Thyroid gland (tissue), 4 donors: ENCODE measurements around the gene TXNL4B. TPM values are rescaled to one million over a fixed set of nuclear protein-coding genes. Genes with fewer than 3 reads are reported as not detected.

Experiments used
- DNase-seq, 2 donors: peaks; one replicate each; pipeline ENCODE4 v3.0.0-alpha.2; 2019
- H3K27ac ChIP-seq, 3 donors: fragments of 200-600 bp; sonication (generic); 1 replicate in 2 of 3; 2 replicates in 1 of 3; pipeline ENCODE4 v1.5.1; 2016 to 2019; ENCODE audit warnings: mild to moderate bottlenecking in 1 of 3, moderate library complexity in 1 of 3
- H3K27me3 ChIP-seq: fragments of 200-600 bp; sonication (generic); one replicate; pipeline ENCODE4 v1.5.1; 2019
- H3K36me3 ChIP-seq, 2 donors: fragments of 200-600 bp; sonication (generic); one replicate each; pipeline ENCODE4 v1.5.1; 2016 to 2019
- H3K4me1 ChIP-seq, 2 donors: fragments of 200-600 bp; sonication (generic); one replicate each; pipeline ENCODE4 v1.5.1; 2017 to 2019
- H3K4me3 ChIP-seq, 3 donors: fragments of 200-600 bp; sonication (generic); replicated peaks in 1 of 3; 1 replicate in 2 of 3; 2 replicates in 1 of 3; pipeline ENCODE4 v1.5.1; 2016; ENCODE audit warnings: mild to moderate bottlenecking in 1 of 3
- H3K9me3 ChIP-seq: fragments of 200-600 bp; sonication (generic); one replicate; pipeline ENCODE4 v1.5.1; 2017
- CTCF ChIP-seq, 6 experiments: fragments of 200-600 bp in 3 of 6; fragments of 450-650 bp in 3 of 6; sonication (generic) in 3 of 6; IDR thresholded peaks; one replicate each; pipeline ENCODE4 v1.5.1; 2016 to 2019; ENCODE audit warnings: antibody characterized with exemption in 6 of 6, mild to moderate bottlenecking in 2 of 6, inconsistent platforms in 1 of 6, moderate library complexity in 1 of 6
- POLR2A ChIP-seq, 2 donors: fragments of 450-650 bp; IDR thresholded peaks; one replicate each; pipeline ENCODE4 v1.6.1; 2017; ENCODE audit warnings: antibody characterized with exemption in 2 of 2, mild to moderate bottlenecking in 2 of 2, moderate library complexity in 1 of 2
- WGBS, 2 donors: methylation state at CpG; one replicate each; pipeline ENCODE4 v1.1.5; 2017; 5-methylcytosine and 5-hydroxymethylcytosine counted together
- intact Hi-C: fragments of 100-400 bp; cut with DNase I; formaldehyde crosslinking; loops from one replicate; pipeline ENCODE4 v1.15.1; 2023
- total RNA-seq, 4 donors: library from RNA; depleted of rRNA; stranded (reverse); fragments of >200 nt; gene quantifications; one replicate each; pipeline ENCODE4 v1.2.3, GENCODE V29; 2016

Gene TXNL4B
- total RNA-seq, 4 donors from 2014 or later, result 10.7 to 15.0 (median 13.1) TPM

- intact Hi-C loops, result no loop called here
- no peak for DNase-seq
- H3K4me3 ChIP-seq, result no peak overlapping the region
- H3K36me3 ChIP-seq, result peaks cover 95 to 99% of the 10 kb centered on the region in 2 donors
- no peaks in the 10 kb centered on the region for H3K27me3 ChIP-seq
- H3K9me3 ChIP-seq, result no peaks in the 10 kb centered on the region
- H3K4me1 ChIP-seq, result no peaks in the 10 kb centered on the region
- no peak overlapping the region for H3K27ac ChIP-seq
- WGBS, 2 donors, result 94% methylated on average over 17 of the region's 17 CpGs
- TF ChIP-seq CTCF (IDR thresholded peaks at IDR 0.05) (no peak), POLR2A (IDR thresholded peaks at IDR 0.05) (no peak)
Measured at GRCh38 chr16:72107371-72107770, 14.0 kb upstream of the TXNL4B start.

- 94 to 98% methylated on average over 12 of the region's 12 CpGs for WGBS, 2 donors
- no peak overlapping the region for H3K4me3 ChIP-seq
- H3K27me3 ChIP-seq, result no peaks in the 10 kb centered on the region
- no peak overlapping the region for H3K27ac ChIP-seq
- intact Hi-C loops, result no loop called here
- DNase-seq, result no peak
- H3K4me1 ChIP-seq, result no peaks in the 10 kb centered on the region
- peaks cover 95 to 99% of the 10 kb centered on the region in 2 donors for H3K36me3 ChIP-seq
- no peaks in the 10 kb centered on the region for H3K9me3 ChIP-seq
- TF ChIP-seq CTCF (IDR thresholded peaks at IDR 0.05) (no peak), POLR2A (IDR thresholded peaks at IDR 0.05) (no peak)
Measured at GRCh38 chr16:72105978-72106377, 12.6 kb upstream of the TXNL4B start.

- H3K9me3 ChIP-seq, result no peaks in the 10 kb centered on the region
- no peak for DNase-seq
- TF ChIP-seq CTCF (IDR thresholded peaks at IDR 0.05), result no peak
- TF ChIP-seq POLR2A (IDR thresholded peaks at IDR 0.05), result no peak
- no peaks in the 10 kb centered on the region for H3K4me1 ChIP-seq
- H3K27me3 ChIP-seq, result no peaks in the 10 kb centered on the region
- no peak overlapping the region for H3K4me3 ChIP-seq
- H3K36me3 ChIP-seq, result peaks cover 95 to 99% of the 10 kb centered on the region in 2 donors
- H3K27ac ChIP-seq, result no peak overlapping the region
- intact Hi-C loops, result no loop called here
- WGBS, 2 donors, result 97 to 98% methylated on average over 7 to 9 of the region's 9 CpGs
Measured at GRCh38 chr16:72104905-72105304, 11.5 kb upstream of the TXNL4B start.

GRCh38 chr16:72101195-72101594 lies 7.8 kb upstream of the TXNL4B start:
- Histone ChIP-seq H3K27ac (no peak overlapping the region), H3K9me3 (no peaks in the 10 kb centered on the region), H3K4me3 (no peak overlapping the region), H3K36me3 (peaks cover 96 to 97% of the 10 kb centered on the region in 2 donors), H3K27me3 (no peaks in the 10 kb centered on the region), H3K4me1 (no peaks in the 10 kb centered on the region)
- WGBS, 2 donors, result 88 to 91% methylated on average over 10 of the region's 10 CpGs
- no peak for TF ChIP-seq POLR2A (IDR thresholded peaks at IDR 0.05)
- TF ChIP-seq CTCF (IDR thresholded peaks at IDR 0.05), result no peak
- intact Hi-C loops, result no loop called here
- no peak for DNase-seq

GRCh38 chr16:72099377-72099818 lies 6.0 kb upstream of the TXNL4B start:
- H3K27me3 ChIP-seq, result no peaks in the 10 kb centered on the region
- DNase-seq, result peak; percentile 12 to 28
- H3K36me3 ChIP-seq, result peaks cover 79 to 80% of the 10 kb centered on the region in 2 donors
- H3K9me3 ChIP-seq, result no peaks in the 10 kb centered on the region
- 68 to 73% methylated on average over 10 to 12 of the region's 12 CpGs for WGBS, 2 donors
- peaks cover 7 to 8% of the 10 kb centered on the region in 2 donors for H3K4me1 ChIP-seq
- peak in 5 of 6 experiments; percentile 5 to 48 (median 36) for TF ChIP-seq CTCF (IDR thresholded peaks at IDR 0.05)
- no peak for TF ChIP-seq POLR2A (IDR thresholded peaks at IDR 0.05)
- intact Hi-C loops, result loop anchor here (10.0 kb wide), 1 partner anchor 295 kb away; the partner anchor contains the start of gene AP1G1
- H3K4me3 ChIP-seq, result no peak overlapping the region
- H3K27ac ChIP-seq, result no peak overlapping the region
